A172 (cell line): ENCODE results near the gene CTSF. TPM values are rescaled to one million over a fixed set of nuclear protein-coding genes. Genes with fewer than 3 reads are reported as not detected.

Source experiments
- DNase-seq: peaks from one replicate; pipeline ENCODE4 v3.0.0-alpha.2; 2015; ENCODE audit warnings: low spot score
- total RNA-seq: library from RNA; depleted of rRNA; stranded (reverse); fragments of >200 nt; shearing (Covaris generic); gene quantifications from 2 replicates; pipeline ENCODE4 v1.2.3, GENCODE V29; 2014; rRNA removed

The CTSF gene
- total RNA-seq, 1 experiment from 2014 or later = 1.6 TPM

GRCh38 chr11:66532784-66533183, 35.6 kb downstream of the CTSF start:
- peak; percentile 21 for DNase-seq

- no peak for DNase-seq
Observed at GRCh38 chr11:66531841-66532240, 36.6 kb downstream of the CTSF start.

- DNase-seq = no peak
Observed at GRCh38 chr11:66530927-66531709, 37.3 kb downstream of the CTSF start.

GRCh38 chr11:66529655-66530054, 38.8 kb downstream of the CTSF start:
- DNase-seq = no peak

- no peak for DNase-seq
Observed at GRCh38 chr11:66529069-66529468, 39.3 kb downstream of the CTSF start.

- DNase-seq = no peak
Observed at GRCh38 chr11:66524304-66525040, 43.9 kb downstream of the CTSF start.

GRCh38 chr11:66523611-66524010, 44.8 kb downstream of the CTSF start:
- no peak for DNase-seq

Other genes with a start within 250 kb of the CTSF start
- gene RIN1, start 232.2 kb downstream of the CTSF start, total RNA-seq = 15.6 and 15.7 TPM in 2 replicates
- 95.8 and 104 TPM in 2 replicates for gene BRMS1, start 223.5 kb downstream of the CTSF start, total RNA-seq
- gene B4GAT1, start 221.0 kb downstream of the CTSF start, total RNA-seq = 47.0 and 54.1 TPM in 2 replicates
- gene SLC29A2, start 196.8 kb downstream of the CTSF start, total RNA-seq = not detected in 2 replicates
- gene NPAS4, start 147.6 kb downstream of the CTSF start, total RNA-seq = not detected in 2 replicates
- 80.0 and 127 TPM in 2 replicates for gene MRPL11, start 129.8 kb downstream of the CTSF start, total RNA-seq
- gene PELI3, start 101.7 kb downstream of the CTSF start, total RNA-seq = 13.3 and 16.1 TPM in 2 replicates
- 76.7 and 79.7 TPM in 2 replicates for gene DPP3, start 88.2 kb downstream of the CTSF start, total RNA-seq
- 14.7 and 22.0 TPM in 2 replicates for gene BBS1, start 58.0 kb downstream of the CTSF start, total RNA-seq
- 17.4 and 21.5 TPM in 2 replicates for gene ZDHHC24, start 22.6 kb downstream of the CTSF start, total RNA-seq
- 11.2 TPM in 1 of 2 replicates, not detected in the other for gene ACTN3, start 21.7 kb downstream of the CTSF start, total RNA-seq
- 0.31 and 1.2 TPM in 2 replicates for gene CCDC87, start 24.5 kb upstream of the CTSF start, total RNA-seq
- gene CCS, start 24.6 kb upstream of the CTSF start, total RNA-seq = 12.4 and 16.6 TPM in 2 replicates
- gene RBM14, start 48.0 kb upstream of the CTSF start, total RNA-seq = 42.8 and 43.4 TPM in 2 replicates
- 92.5 and 94.1 TPM in 2 replicates for gene RBM4, start 70.1 kb upstream of the CTSF start, total RNA-seq
- 24.9 and 27.7 TPM in 2 replicates for gene RBM4B, start 109.3 kb upstream of the CTSF start, total RNA-seq
- 31.6 and 33.4 TPM in 2 replicates for gene SPTBN2, start 160.6 kb upstream of the CTSF start, total RNA-seq